CD4-positive, alpha-beta T cell treated with Interleukin-17A for 1 hour (primary cell): ENCODE data around the gene KDM2A.
"Not testable (repeated sequence)": the region's sequence is repeated elsewhere in the genome, so short reads cannot be mapped to it uniquely, and the experiment has no call there.

ENCODE experiments used
- DNase-seq: peaks from one replicate; pipeline ENCODE4 v3.0.0-alpha.2; 2020

The KDM2A gene

GRCh38 chr11:67174311-67174710, 55.2 kb downstream of the KDM2A start:
- no peak for DNase-seq

GRCh38 chr11:67177399-67178281, 58.6 kb downstream of the KDM2A start:
- DNase-seq = no peak

GRCh38 chr11:67178421-67178820, 59.4 kb downstream of the KDM2A start:
- no peak for DNase-seq

GRCh38 chr11:67178878-67179277, 59.8 kb downstream of the KDM2A start:
- no peak for DNase-seq

GRCh38 chr11:67179892-67180490, 60.9 kb downstream of the KDM2A start:
- DNase-seq = no peak

GRCh38 chr11:67194096-67194495, 75.0 kb downstream of the KDM2A start:
- DNase-seq = no peak

GRCh38 chr11:67195971-67196456, 77.0 kb downstream of the KDM2A start:
- DNase-seq = no peak

- DNase-seq = no peak
Measured at GRCh38 chr11:67197606-67198005, 78.5 kb downstream of the KDM2A start.

GRCh38 chr11:67198781-67199180, 79.7 kb downstream of the KDM2A start:
- not testable (repeated sequence) for DNase-seq

- no peak for DNase-seq
Measured at GRCh38 chr11:67199751-67200150, 80.7 kb downstream of the KDM2A start.

GRCh38 chr11:67202028-67202427, 83.0 kb downstream of the KDM2A start:
- DNase-seq = no peak

- DNase-seq = no peak
Measured at GRCh38 chr11:67204822-67205221, 85.8 kb downstream of the KDM2A start.

GRCh38 chr11:67209222-67209621, 90.2 kb downstream of the KDM2A start:
- DNase-seq = not testable (repeated sequence)

- DNase-seq = no peak
Measured at GRCh38 chr11:67211656-67212436, 92.8 kb downstream of the KDM2A start.

- peak; percentile 18 for DNase-seq
Measured at GRCh38 chr11:67213178-67213621, 94.1 kb downstream of the KDM2A start.

GRCh38 chr11:67227726-67228125, 108.7 kb downstream of the KDM2A start:
- DNase-seq = no peak

GRCh38 chr11:67230406-67230805, 111.3 kb downstream of the KDM2A start:
- DNase-seq = no peak

- DNase-seq = no peak
Measured at GRCh38 chr11:67230886-67231285, 111.8 kb downstream of the KDM2A start.

GRCh38 chr11:67233584-67234190, 114.6 kb downstream of the KDM2A start:
- no peak for DNase-seq

- not testable (repeated sequence) for DNase-seq
Measured at GRCh38 chr11:67234571-67234970, 115.5 kb downstream of the KDM2A start.

- no peak for DNase-seq
Measured at GRCh38 chr11:67237574-67237973, 118.5 kb downstream of the KDM2A start.

- no peak for DNase-seq
Measured at GRCh38 chr11:67238894-67239782, 120.1 kb downstream of the KDM2A start.
